Esophagus muscularis mucosa (tissue), 4 donors: ENCODE data around the gene IP6K1.

Source experiments
- EP300 ChIP-seq: sonication (generic); formaldehyde crosslinking; IDR thresholded peaks from one replicate; pipeline ENCODE4 v1.6.1; 2017; ENCODE audit warnings: antibody characterized with exemption
- POLR2A ChIP-seq: fragments of 450-650 bp; IDR thresholded peaks from one replicate; pipeline ENCODE4 v1.6.1; 2017; ENCODE audit warnings: antibody characterized with exemption, moderate library complexity, mild to moderate bottlenecking, low read depth
- POLR2AphosphoS5 ChIP-seq, 2 donors: sonication (generic); formaldehyde crosslinking; IDR thresholded peaks; one replicate each; pipeline ENCODE4 v1.6.1; 2017; ENCODE audit warnings: antibody characterized with exemption in 2 of 2
- TF ChIP-seq, protein P1 (sequence below), 3 experiments: fragments of 200-600 bp in 2 of 3; fragments of 450-650 bp in 1 of 3; sonication (generic) in 2 of 3; IDR thresholded peaks; one replicate each; pipeline ENCODE4 v1.5.1; 2017 to 2019; ENCODE audit warnings: antibody characterized with exemption in 3 of 3, mild to moderate bottlenecking in 2 of 3, moderate library complexity in 1 of 3

DNA sequence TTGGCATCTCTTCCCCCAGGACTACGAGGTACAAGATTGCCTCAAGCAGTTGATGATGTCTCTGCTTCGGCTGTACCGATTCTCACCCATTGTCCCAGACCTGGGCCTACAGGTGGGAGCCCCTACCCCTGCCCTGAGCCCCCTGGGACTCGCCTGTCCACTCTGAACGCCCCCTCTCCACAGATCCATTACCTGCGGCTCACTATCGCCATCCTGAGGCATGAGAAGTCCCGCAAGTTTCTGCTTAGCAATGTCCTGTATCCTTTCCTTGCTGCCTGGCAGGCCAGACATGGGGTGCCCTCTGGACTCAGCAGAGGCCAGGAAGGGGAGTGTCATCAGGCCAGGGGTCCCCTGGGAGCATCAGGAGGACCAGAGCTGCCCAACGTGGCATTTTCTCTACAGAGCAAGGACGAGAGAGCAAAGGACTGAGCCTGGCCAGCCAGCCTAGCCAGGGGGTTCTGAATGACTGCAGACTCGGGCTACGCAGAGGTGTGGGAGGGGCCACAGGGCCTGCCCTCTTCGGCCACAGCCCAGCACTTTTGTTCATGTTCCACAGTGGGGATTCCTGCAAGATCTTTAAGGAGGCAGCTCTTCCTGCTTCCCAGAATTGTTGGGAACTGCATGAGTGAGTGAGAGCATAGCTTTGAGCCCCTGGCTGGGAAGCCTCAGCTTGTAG lies 85.8 kb downstream of the IP6K1 start:
- TF ChIP-seq, protein P1, sequence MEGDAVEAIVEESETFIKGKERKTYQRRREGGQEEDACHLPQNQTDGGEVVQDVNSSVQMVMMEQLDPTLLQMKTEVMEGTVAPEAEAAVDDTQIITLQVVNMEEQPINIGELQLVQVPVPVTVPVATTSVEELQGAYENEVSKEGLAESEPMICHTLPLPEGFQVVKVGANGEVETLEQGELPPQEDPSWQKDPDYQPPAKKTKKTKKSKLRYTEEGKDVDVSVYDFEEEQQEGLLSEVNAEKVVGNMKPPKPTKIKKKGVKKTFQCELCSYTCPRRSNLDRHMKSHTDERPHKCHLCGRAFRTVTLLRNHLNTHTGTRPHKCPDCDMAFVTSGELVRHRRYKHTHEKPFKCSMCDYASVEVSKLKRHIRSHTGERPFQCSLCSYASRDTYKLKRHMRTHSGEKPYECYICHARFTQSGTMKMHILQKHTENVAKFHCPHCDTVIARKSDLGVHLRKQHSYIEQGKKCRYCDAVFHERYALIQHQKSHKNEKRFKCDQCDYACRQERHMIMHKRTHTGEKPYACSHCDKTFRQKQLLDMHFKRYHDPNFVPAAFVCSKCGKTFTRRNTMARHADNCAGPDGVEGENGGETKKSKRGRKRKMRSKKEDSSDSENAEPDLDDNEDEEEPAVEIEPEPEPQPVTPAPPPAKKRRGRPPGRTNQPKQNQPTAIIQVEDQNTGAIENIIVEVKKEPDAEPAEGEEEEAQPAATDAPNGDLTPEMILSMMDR (IDR thresholded peaks at IDR 0.05) = no peak
- TF ChIP-seq POLR2AphosphoS5 (IDR thresholded peaks at IDR 0.05) = no peak
- TF ChIP-seq POLR2A = no peak
- TF ChIP-seq EP300 = no peak
